HepG2 (cell line): Measurements from ENCODE around the gene HOXA1. TPM values are rescaled to one million over a fixed set of nuclear protein-coding genes. Genes with fewer than 3 reads are reported as not detected.

Experiments
- ATAC-seq: fragments of 200-7000 bp; cut with Tn5 transposase; 3 replicates; pipeline ENCODE4 v1.9.1; 2020; ENCODE audit warnings: mild to moderate bottlenecking, moderate library complexity
- BruUV-seq: library from RNA; stranded (reverse); fragments of 400-500 nt; replicated peaks from 2 replicates; lab custom pipeline; 2021; lab: Mats Ljungman, UMichigan
- CTCF ChIA-PET: fragments of 300-600 bp; formaldehyde crosslinking; extraction: SDS; loops from one replicate; lab custom pipeline; 2021; ENCODE audit warnings: low total read pairs, inconsistent platforms, low intra/inter-chr PET ratio; lab: Yijun Ruan, JAX
- POLR2A ChIA-PET: fragments of 350-600 bp; sonication (Branson Sonifier 250); formaldehyde crosslinking; loops from one replicate; lab custom pipeline; 2020; ENCODE audit warnings: antibody characterized with exemption, inconsistent platforms; lab: Yijun Ruan, JAX
- DNase-seq: peaks from one replicate; pipeline ENCODE4 v3.0.0-alpha.2; 2015; ENCODE audit warnings: low spot score
- FAIRE-seq: peaks from 3 replicates; lab custom pipeline; 2011; peaks lifted over from hg19 to GRCh38; lab: Jason Lieb, UNC
- H2AFZ ChIP-seq: one replicate; pipeline ENCODE4 v1.6.1; 2011; ENCODE audit warnings: low read length, inconsistent platforms
- H3K27ac ChIP-seq: fragments of 300-600 bp; 3 replicates; pipeline ENCODE4 v1.8.0; 2011; ENCODE audit warnings: mixed run types, mild to moderate bottlenecking, mixed read lengths, low read length, inconsistent platforms; ENCODE audit not compliant: insufficient read depth; ENCODE audit errors: extremely low read length
- H3K27me3 ChIP-seq, 2 experiments: fragments of 200-600 bp in 1 of 2; 2 replicates in 1 of 2; 3 replicates in 1 of 2; pipeline versions ENCODE4 v1.6.0 to v1.8.0; 2011; ENCODE audit warnings: low read length in 2 of 2, mild to moderate bottlenecking in 2 of 2, moderate library complexity in 2 of 2, inconsistent platforms in 1 of 2; ENCODE audit not compliant: insufficient read depth in 2 of 2, control insufficient read depth in 1 of 2
- H3K36me3 ChIP-seq, 2 experiments: fragments of 200-600 bp in 1 of 2; replicated peaks in 1 of 2; 2 replicates in 1 of 2; 3 replicates in 1 of 2; pipeline versions ENCODE4 v1.5.1 to v1.8.0; 2011; ENCODE audit warnings: low read length in 2 of 2, inconsistent platforms in 1 of 2; ENCODE audit not compliant: insufficient read depth in 2 of 2, control insufficient read depth in 1 of 2
- H3K4me1 ChIP-seq: 2 replicates; pipeline ENCODE4 v1.5.1; 2012; ENCODE audit warnings: low read length, inconsistent platforms; ENCODE audit not compliant: insufficient read depth
- H3K4me2 ChIP-seq: 2 replicates; pipeline ENCODE4 v1.6.0; 2011; ENCODE audit warnings: low read depth, low read length, inconsistent platforms
- H3K4me3 ChIP-seq, 3 experiments: fragments of 200-600 bp in 1 of 3; sonication (generic), shearing (Covaris generic) in 1 of 3; replicated peaks in 1 of 3; 2 replicates each; pipeline ENCODE4 v1.5.1; 2011 to 2016; ENCODE audit warnings: low read length in 3 of 3, inconsistent platforms in 2 of 3, low read depth in 2 of 3, mild to moderate bottlenecking in 2 of 3, control low read depth in 1 of 3, mixed read lengths in 1 of 3; ENCODE audit not compliant: insufficient read depth in 1 of 3
- H3K79me2 ChIP-seq: one replicate; pipeline ENCODE4 v1.6.1; 2011; ENCODE audit warnings: low read length, inconsistent platforms; ENCODE audit not compliant: insufficient read depth
- H3K9ac ChIP-seq: 2 replicates; pipeline ENCODE4 v1.6.0; 2011; ENCODE audit warnings: mild to moderate bottlenecking, low read depth, low read length, inconsistent platforms; ENCODE audit not compliant: insufficient read depth
- H3K9me3 ChIP-seq: 2 replicates; pipeline ENCODE4 v1.5.1; 2012; ENCODE audit warnings: mild to moderate bottlenecking, low read length
- H4K20me1 ChIP-seq: 2 replicates; pipeline ENCODE4 v1.6.0; 2011; ENCODE audit warnings: inconsistent platforms, mild to moderate bottlenecking, low read length, moderate library complexity; ENCODE audit not compliant: insufficient read depth
- ELF1 ChIP-seq: sonication (generic); formaldehyde crosslinking; IDR thresholded peaks from 2 replicates; pipeline ENCODE4 v1.4.0; 2020; ENCODE audit warnings: missing genetic modification reagents
- HMG20A ChIP-seq: IDR thresholded peaks from 2 replicates; pipeline ENCODE4 v1.6.1; 2016; ENCODE audit warnings: borderline replicate concordance
- MTA1 ChIP-seq: sonication (generic); formaldehyde crosslinking; IDR thresholded peaks from 2 replicates; pipeline ENCODE4 v1.4.0; 2020; ENCODE audit warnings: missing genetic modification reagents, mild to moderate bottlenecking, borderline replicate concordance
- MTF1 ChIP-seq: sonication (generic); formaldehyde crosslinking; IDR thresholded peaks from 2 replicates; pipeline ENCODE4 v1.5.0; 2020; ENCODE audit warnings: missing genetic modification reagents
- NRL ChIP-seq: sonication (generic); formaldehyde crosslinking; IDR thresholded peaks from 2 replicates; pipeline ENCODE4 v1.5.0; 2020; ENCODE audit warnings: missing genetic modification reagents, mild to moderate bottlenecking, moderate library complexity, borderline replicate concordance
- RBFOX2 ChIP-seq: fragments of 200-400 bp; formaldehyde crosslinking; IDR thresholded peaks from 2 replicates; pipeline ENCODE4 v1.6.1; 2017; ENCODE audit warnings: low read depth, mild to moderate bottlenecking, low read length
- TBX2 ChIP-seq: sonication (generic); formaldehyde crosslinking; IDR thresholded peaks from 2 replicates; pipeline ENCODE4 v1.5.0; 2020; ENCODE audit warnings: missing genetic modification reagents, mild to moderate bottlenecking, borderline replicate concordance
- ZNF431 ChIP-seq: sonication (generic); formaldehyde crosslinking; IDR thresholded peaks from 2 replicates; pipeline ENCODE4 v1.9.0; 2022; ENCODE audit warnings: missing genetic modification reagents, low read depth, mild to moderate bottlenecking, borderline replicate concordance
- ZNF556 ChIP-seq: sonication (generic); formaldehyde crosslinking; IDR thresholded peaks from 2 replicates; pipeline ENCODE4 v1.4.0; 2020; ENCODE audit warnings: mild to moderate bottlenecking, missing genetic modification reagents, borderline replicate concordance
- ZNF557 ChIP-seq: sonication (generic); formaldehyde crosslinking; IDR thresholded peaks from 2 replicates; pipeline ENCODE4 v1.4.0; 2020; ENCODE audit warnings: missing genetic modification reagents
- WGBS: methylation state at CpG from one replicate; pipeline ENCODE4 v1.1.6; 2017; ENCODE audit warnings: low lambda C conversion rate; 5-methylcytosine and 5-hydroxymethylcytosine counted together
- in situ Hi-C: cut with HindIII; loops from 2 replicates; pipeline ENCODE4 v1.10.0; 2017; ENCODE audit warnings: low pct_unique_long_range_greater_than_20kb; ENCODE audit not compliant: extremely low pct_ligation_motif_present
- intact Hi-C: fragments of 100-400 bp; cut with micrococcal nuclease; formaldehyde crosslinking; loops from one replicate; pipeline ENCODE4 v1.10.0; 2022; ENCODE audit not compliant: unreplicated experiment
- polyA plus RNA-seq, 8 experiments: library from polyadenylated mRNA; depleted of rRNA in 3 of 8; stranded (reverse) in 7 of 8; unstranded in 1 of 8; fragments of >200 nt; fragmentation: Illumina TruSeq in 4 of 8; extraction: Trizol in 4 of 8; gene quantifications; 2 replicates each; pipeline versions ENCODE4 v1.2.1 to v1.2.3, GENCODE V29; 2011 to 2016; ENCODE audit warnings: low read depth in 4 of 8, missing spikeins in 1 of 8, mixed read lengths in 1 of 8; ENCODE audit not compliant: insufficient read depth in 1 of 8
- total RNA-seq, 5 experiments: library from RNA; depleted of rRNA; stranded (reverse); fragments of >200 nt; fragmentation: Illumina TruSeq; extraction: Trizol; gene quantifications; 2 replicates each; pipeline ENCODE4 v1.2.3, GENCODE V29; 2016; ENCODE audit warnings: low read depth in 1 of 5
- TF ChIP-seq, protein P1 (sequence below): sonication (generic); formaldehyde crosslinking; IDR thresholded peaks from 2 replicates; pipeline ENCODE4 v1.4.0; 2020; ENCODE audit warnings: mild to moderate bottlenecking, missing genetic modification reagents
- TF ChIP-seq, protein P2 (sequence below), 2 experiments: sonication (generic) in 1 of 2; formaldehyde crosslinking in 1 of 2; IDR thresholded peaks; 2 replicates each; pipeline versions ENCODE4 v1.5.1 to v1.6.1; 2011 to 2020; ENCODE audit warnings: borderline replicate concordance in 1 of 2, low read depth in 1 of 2, low read length in 1 of 2, mild to moderate bottlenecking in 1 of 2, missing genetic modification reagents in 1 of 2, moderate library complexity in 1 of 2

Gene HOXA1
- total and polyA plus RNA-seq, 2 of the 13 experiments (the other 11 are each of a cell fraction or from before 2014, with no cell fraction given), result 0.18 to 0.20 TPM

DNA sequence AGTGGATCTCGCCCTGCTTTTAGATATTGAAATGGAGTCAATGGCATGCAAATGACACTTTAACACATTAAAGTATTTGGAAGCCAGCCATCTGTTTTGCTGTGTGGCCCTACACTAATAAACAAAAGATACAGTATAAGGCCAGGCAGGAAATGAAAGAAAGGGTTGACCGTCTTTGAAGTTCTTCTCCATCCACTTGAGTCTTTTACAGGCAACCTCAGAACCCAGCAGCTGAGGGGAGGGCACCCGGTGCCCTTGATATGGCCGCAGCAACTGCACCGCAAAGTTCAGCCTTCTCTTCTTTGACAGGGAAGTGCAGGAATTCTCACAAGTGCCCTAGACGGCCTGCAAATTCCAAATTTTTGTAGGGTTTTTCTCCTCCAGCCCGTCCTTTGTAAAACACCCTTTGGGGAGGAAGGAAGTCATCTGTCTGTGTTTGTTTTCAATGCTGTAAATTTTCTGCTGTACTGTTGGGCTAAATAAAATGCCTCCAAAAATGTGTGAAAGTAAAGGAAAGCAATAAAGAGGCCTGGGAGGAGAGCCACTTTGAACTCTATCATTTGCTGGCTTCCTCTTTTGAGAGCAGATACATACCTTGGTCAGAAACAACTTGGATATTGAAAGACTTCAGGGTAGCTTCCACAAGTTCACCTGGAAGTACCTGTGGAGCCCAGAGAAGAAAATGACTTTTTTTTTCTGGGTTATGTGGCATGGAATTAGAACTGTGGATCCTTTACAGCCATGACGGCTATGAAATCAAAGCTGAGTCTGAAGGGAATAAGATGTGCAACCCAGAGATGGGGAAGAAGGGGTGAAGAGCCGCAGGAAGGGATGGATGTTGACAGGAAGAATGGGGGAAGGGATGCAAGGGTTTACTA, 3.6 kb downstream of the HOXA1 start:
- ChIA-PET POLR2A (interaction anchor here (1.0 to 1.2 kb wide), 2 partner anchors 30 kb away, joined by 3 to 5 read pairs; no protein-coding TSS in a partner anchor), CTCF (no interaction called here)
- TF ChIP-seq MTA1, result no peak
- TF ChIP-seq HMG20A (CRISPR knock-in tag), result no peak
- no peak for TF ChIP-seq ELF1
- TF ChIP-seq NRL (CRISPR knock-in tag), result no peak
- TF ChIP-seq ZNF557 (CRISPR knock-in tag), result no peak
- TF ChIP-seq, protein P1, sequence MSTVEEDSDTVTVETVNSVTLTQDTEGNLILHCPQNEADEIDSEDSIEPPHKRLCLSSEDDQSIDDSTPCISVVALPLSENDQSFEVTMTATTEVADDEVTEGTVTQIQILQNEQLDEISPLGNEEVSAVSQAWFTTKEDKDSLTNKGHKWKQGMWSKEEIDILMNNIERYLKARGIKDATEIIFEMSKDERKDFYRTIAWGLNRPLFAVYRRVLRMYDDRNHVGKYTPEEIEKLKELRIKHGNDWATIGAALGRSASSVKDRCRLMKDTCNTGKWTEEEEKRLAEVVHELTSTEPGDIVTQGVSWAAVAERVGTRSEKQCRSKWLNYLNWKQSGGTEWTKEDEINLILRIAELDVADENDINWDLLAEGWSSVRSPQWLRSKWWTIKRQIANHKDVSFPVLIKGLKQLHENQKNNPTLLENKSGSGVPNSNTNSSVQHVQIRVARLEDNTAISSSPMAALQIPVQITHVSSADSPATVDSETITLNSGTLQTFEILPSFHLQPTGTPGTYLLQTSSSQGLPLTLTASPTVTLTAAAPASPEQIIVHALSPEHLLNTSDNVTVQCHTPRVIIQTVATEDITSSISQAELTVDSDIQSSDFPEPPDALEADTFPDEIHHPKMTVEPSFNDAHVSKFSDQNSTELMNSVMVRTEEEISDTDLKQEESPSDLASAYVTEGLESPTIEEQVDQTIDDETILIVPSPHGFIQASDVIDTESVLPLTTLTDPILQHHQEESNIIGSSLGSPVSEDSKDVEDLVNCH, result no peak
- TF ChIP-seq ZNF556 (CRISPR knock-in tag), result no peak
- TF ChIP-seq, protein P2, sequence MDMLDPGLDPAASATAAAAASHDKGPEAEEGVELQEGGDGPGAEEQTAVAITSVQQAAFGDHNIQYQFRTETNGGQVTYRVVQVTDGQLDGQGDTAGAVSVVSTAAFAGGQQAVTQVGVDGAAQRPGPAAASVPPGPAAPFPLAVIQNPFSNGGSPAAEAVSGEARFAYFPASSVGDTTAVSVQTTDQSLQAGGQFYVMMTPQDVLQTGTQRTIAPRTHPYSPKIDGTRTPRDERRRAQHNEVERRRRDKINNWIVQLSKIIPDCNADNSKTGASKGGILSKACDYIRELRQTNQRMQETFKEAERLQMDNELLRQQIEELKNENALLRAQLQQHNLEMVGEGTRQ (IDR thresholded peaks at IDR 0.05; ENCODE audit: low read depth, low read length), result no peak
- TF ChIP-seq, protein P2 (CRISPR knock-in tag; IDR thresholded peaks at IDR 0.05; ENCODE audit: borderline replicate concordance), result no peak
- no peak for TF ChIP-seq RBFOX2
- TF ChIP-seq TBX2, result no peak
- TF ChIP-seq MTF1 (CRISPR knock-in tag), result no peak
- no peak for TF ChIP-seq ZNF431 (CRISPR knock-in tag)
- DNase-seq (no peak), ATAC-seq (no peak), FAIRE-seq (no peak)
- H3K79me2 ChIP-seq, result no peaks in the 10 kb centered on the region
- no peak overlapping the region for H3K4me2 ChIP-seq
- no peak overlapping the region for H2AFZ ChIP-seq
- no peak overlapping the region for H3K4me3 ChIP-seq
- in situ Hi-C loops (no loop called here), intact Hi-C loops (no loop called here)
- WGBS, result 35% methylated on average over 9 of the region's 9 CpGs
- no peaks in the 10 kb centered on the region for H4K20me1 ChIP-seq
- H3K9me3 ChIP-seq, result no peaks in the 10 kb centered on the region
- H3K4me1 ChIP-seq, result peaks cover 20% of the 10 kb centered on the region
- no peak overlapping the region for H3K9ac ChIP-seq
- no TSS peak for BruUV-seq
- no peak overlapping the region for H3K27ac ChIP-seq
- peaks cover 2 to 19% of the 10 kb centered on the region in 2 experiments; a peak in 2 of 5 replicates for H3K27me3 ChIP-seq
- no peaks in the 10 kb centered on the region for H3K36me3 ChIP-seq
